HG03354 (cell line): ENCODE results near the gene LHPP.
"Not testable (repeated sequence)": the region's sequence is repeated elsewhere in the genome, so short reads cannot be mapped to it uniquely, and the experiment has no call there.

ENCODE experiments used
- ATAC-seq: cut with Tn5 transposase; IDR thresholded peaks from one replicate; pipeline ENCODE4 v1.9.1; 2021; ENCODE audit warnings: mild to moderate bottlenecking; ENCODE audit not compliant: unreplicated experiment, poor library complexity, severe bottlenecking

LHPP gene

DNA sequence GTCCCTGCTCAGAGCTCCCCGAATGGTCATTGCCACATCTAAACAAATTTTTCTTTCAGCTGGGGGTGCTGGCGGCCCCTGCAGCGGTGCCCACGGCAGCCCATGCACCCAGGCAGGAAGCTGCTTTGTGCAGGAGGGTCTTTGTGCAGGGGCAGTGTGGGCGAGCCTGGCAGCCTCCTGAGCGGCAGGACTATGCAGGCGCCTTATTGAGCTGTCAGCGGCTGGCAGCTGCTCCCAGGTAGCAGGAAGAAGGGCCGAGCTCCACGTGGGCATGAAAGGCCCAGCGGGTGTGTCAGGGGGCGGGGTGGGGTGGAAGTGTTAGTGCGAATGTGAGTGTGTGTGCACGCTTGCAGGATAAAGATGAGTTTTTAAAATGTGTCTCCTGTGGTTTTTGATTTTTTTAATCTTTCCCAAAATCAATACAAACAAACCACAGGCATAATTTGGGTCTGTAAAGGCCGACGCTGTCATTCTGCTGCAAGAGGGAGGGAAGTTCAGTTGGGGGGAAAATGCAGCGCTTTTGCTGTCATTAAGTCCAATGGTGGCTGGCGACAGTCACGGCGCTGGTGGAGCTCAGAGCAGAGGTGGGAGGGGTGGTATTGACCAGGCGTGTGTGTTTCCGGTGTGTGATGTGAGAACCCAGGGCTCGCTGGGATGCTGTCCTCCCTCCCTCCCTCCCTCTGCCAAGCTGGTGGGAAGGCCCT lies 83.9 kb downstream of the LHPP start:
- ATAC-seq: no peak

DNA sequence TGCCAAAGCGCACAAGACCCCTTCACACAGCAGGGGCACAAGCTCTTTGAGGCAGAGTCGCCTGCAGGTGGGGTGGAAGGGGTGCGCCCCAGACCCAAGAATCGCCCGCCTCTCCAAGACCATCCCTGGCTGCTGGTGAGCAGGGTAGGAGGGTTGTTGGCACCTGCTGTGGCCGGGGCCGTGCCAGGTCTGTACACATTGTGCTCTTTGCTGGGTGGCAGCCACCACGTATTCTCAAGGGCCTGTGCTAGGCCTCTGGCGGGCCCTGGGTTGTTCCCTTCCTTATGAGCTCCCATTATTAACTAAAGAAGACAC lies 84.4 kb downstream of the LHPP start:
- ATAC-seq: no peak

- no peak for ATAC-seq
These were observed 85.5 kb downstream of the LHPP start for GRCh38 chr10:124546957-124547646.

GRCh38 chr10:124547647-124548168 lies 86.1 kb downstream of the LHPP start:
- ATAC-seq: no peak

DNA sequence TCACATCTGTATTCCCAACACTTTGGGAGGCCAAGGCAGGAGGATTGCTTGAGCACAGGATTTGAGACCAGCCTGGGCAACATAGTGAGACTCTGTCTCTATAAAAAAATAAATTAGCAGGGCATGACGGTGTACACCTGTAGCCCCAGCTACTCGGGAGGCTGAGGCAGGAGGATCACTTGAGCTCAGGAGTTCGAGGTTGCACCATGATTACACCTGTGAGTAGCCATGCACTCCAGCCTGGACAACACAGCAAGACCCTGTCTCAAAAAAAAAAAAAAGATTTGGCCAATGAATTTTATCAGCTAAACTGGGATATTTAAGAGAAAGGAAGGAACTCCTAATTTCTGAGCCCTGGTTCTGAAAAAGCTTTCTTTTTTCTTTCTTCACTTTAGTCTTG lies 87.5 kb downstream of the LHPP start:
- ATAC-seq: not testable (repeated sequence)

GRCh38 chr10:124550293-124551034 lies 88.8 kb downstream of the LHPP start:
- no peak for ATAC-seq

GRCh38 chr10:124551097-124551496 lies 89.5 kb downstream of the LHPP start:
- ATAC-seq: no peak

GRCh38 chr10:124551755-124552154 lies 90.1 kb downstream of the LHPP start:
- ATAC-seq: no peak

- ATAC-seq: no peak
These were observed 91.2 kb downstream of the LHPP start for GRCh38 chr10:124552691-124553276.

DNA sequence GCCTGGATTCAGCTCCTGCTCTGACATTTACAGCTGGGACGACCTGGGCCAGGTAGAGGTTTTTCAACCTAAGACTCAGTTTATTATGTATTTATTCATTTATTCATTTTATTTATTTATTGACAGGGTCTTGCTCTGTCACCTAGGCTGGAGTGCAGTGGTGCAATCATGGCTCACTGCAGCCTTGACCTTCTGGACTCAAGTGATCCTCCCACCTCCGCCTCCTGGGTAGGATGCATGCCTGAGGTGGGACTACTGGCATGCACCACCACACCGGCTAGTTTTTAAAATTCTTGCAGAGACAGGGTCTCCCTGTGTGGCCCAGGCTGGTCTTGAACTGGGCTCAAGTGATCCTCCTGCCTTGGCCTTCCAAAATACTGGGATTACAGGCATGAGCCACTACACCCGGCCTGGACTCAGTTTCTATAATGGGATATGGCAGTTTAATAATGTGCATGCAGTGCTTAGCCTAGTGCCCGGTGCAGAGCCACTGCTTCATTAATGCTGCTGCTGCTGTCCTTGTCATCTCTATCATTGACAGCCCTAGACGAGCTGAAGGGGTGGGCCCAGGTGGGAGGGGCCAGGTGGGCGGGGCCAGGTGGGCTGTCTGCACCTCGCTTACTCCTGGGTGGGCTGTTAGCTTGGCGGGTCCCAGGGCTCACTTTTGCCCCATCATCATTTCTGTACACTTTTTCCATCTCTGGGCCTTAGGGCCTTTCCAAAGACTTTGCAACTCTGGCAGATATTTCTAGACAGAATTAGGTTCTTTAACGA lies 92.6 kb downstream of the LHPP start:
- no peak for ATAC-seq

DNA sequence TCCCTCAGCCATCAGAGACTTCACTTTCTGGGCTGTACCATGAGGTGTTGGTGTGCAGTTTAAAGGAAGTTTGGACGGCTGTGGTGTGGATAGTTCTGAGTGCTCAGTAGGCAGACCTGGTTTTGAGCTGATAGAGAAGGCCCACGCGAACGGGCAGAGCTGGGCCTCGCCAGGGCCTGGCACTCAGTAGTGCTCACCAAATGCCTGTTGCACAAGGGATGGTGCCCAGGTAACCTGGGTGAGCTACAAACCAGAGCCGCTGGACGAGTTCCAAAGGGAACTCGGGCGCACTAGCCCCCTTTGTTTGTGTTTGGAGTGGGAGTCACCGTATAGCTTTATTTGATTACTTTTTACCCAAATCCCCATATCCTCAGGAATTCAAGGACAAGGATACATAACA lies 95.5 kb downstream of the LHPP start:
- ATAC-seq: no peak

DNA sequence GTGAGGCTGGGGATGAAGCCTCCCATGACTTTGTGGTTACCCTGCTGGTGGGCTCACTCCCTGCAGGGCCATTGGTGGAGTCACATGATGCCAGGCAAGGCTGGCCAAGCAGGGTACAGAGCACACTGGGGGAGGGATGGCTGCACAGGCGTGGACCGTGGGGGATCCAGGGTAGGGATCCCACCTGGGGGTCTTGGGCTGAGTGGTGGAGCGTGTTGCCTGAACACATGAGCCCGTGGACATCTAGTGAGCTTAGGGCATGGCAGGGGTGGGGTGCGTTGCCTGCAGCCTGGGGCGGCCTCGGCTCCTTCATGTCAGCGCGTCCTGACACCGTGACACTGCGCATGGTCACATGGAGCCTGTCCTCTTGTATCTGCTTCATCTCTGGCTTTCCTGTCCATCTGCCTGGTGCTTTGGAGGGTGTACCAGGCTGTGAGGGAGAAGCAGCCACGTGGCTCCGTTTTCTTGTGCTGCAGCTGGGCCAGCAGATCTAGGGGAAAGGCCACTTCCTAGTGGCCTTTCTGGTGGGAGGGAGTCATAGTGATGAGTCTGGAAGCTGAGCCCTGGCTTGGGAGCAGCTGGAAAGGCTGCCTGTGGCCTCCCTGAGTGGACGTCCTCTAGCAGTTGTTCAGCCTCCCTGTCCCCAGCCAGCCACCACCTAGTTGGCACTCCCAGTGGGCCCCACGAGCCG lies 96.2 kb downstream of the LHPP start:
- ATAC-seq: no peak

GRCh38 chr10:124558339-124559321 lies 97.0 kb downstream of the LHPP start:
- ATAC-seq: no peak

DNA sequence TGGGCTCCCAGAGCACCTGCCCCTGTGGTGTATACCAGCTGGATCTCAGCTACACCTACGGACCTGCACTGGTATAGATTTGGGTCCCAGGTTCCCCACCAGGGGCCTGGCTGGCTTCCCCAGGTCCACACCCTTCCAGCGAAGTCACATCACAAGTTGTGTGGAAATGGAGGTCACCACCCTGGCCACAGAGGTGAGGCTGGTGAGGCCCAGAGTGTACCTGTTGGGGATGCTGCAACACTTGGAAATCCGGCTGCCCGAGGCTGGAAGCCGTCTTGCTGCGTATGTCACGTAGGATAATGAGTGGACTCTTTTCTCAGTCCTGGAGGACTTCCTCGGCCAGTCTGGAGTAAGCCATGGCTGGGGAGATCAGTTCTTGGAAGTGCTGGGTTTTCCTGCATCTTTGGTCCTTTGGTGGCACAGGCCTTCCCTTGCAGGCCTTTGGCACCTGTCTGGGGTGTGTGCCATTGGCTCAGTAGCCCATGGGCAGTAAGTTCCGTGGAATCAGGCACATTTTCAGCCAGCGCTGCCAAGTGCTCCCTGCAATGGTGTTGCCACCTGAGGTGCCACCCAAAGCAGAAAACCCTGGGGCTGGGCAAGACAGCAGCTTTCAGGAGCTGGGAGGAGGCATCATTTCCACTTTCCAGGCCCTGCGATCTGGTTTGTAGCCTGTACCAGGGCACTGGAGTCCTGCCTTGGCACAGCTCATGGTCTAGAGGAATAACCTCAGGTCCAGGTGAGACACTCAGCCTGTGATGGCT lies 97.9 kb downstream of the LHPP start:
- no peak for ATAC-seq

DNA sequence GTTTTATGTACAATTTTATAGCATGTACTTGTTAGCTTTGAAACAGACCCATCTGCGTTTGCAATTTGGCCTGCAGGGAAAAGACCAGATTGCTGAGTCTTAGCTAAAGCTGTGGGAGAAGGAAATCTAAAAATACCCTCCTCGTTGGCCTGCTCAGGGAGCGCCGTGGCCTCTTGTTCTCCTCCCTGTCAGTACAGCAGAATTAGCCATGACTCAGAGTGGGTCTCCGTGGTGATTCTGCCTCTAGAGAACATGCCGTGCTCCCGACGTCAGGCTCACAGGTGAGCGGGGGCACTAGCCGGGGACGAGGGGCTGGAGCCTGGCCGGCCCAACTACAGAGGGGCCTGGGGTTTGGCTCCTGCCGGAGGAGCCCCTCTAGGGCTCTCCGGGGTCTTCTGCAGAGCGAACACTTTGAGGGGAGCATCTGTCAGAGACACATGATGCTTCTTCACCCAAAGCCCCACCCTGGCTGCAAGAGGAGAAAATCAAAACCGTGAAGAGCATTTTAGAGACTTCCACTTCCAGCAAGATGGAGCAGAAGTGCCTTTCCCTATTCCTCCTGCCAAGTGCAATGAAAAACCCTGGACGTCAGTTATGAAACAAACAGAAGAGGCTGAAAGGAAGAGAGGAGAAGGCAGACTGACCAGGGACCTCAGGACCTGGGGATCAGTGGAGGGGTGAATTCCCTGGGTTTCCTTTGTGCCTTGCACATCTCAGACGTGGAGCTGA lies 98.9 kb downstream of the LHPP start:
- ATAC-seq: no peak

DNA sequence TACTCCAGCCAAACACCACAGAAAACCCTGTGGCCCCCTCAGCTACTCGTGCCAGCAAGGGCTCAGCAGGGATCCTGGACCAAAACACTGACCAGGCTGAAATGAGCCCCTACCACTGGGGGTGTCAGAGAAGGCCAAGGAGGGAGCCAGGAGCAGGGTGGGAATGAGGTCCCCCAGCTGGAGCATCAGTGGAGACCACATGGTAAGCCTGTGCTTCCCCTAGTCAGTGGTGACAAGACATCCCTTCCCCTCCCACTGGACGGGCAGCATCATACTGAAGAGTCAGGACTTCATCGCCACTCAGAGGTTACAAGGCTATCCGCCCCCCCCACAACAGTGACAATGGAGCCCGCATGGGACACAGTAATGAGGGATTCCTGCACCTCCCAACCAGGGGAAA lies 99.6 kb downstream of the LHPP start:
- no peak for ATAC-seq
